Astrocyte (in vitro differentiated cells and primary cell): Measurements from ENCODE around the gene SCLT1. TPM values are rescaled to one million over a fixed set of nuclear protein-coding genes. Genes with fewer than 3 reads are reported as not detected.

Experiments used
- DNase-seq: peaks from one replicate; pipeline ENCODE4 v3.0.0-alpha.2; 2010; ENCODE audit warnings: low read depth
- FAIRE-seq: peaks from 2 replicates; lab custom pipeline; 2011; peaks lifted over from hg19 to GRCh38; lab: Jason Lieb, UNC
- H2AFZ ChIP-seq: 2 replicates; pipeline ENCODE4 v1.6.0; 2012; ENCODE audit warnings: low read depth, low read length, inconsistent platforms
- H3K27ac ChIP-seq: 2 replicates; pipeline ENCODE4 v1.5.1; 2011; ENCODE audit warnings: low read depth, low read length, inconsistent platforms
- H3K27me3 ChIP-seq: 2 replicates; pipeline ENCODE4 v1.6.0; 2011; ENCODE audit warnings: low read length, inconsistent platforms; ENCODE audit not compliant: insufficient read depth
- H3K36me3 ChIP-seq: 2 replicates; pipeline ENCODE4 v1.5.1; 2011; ENCODE audit warnings: low read length, inconsistent platforms; ENCODE audit not compliant: insufficient read depth
- H3K4me1 ChIP-seq: 2 replicates; pipeline ENCODE4 v1.5.1; 2011; ENCODE audit warnings: low read length, inconsistent platforms; ENCODE audit not compliant: insufficient read depth
- H3K4me2 ChIP-seq: 2 replicates; pipeline ENCODE4 v1.6.0; 2012; ENCODE audit warnings: low read length, inconsistent platforms
- H3K4me3 ChIP-seq: 2 replicates; pipeline ENCODE4 v1.5.1; 2011; ENCODE audit warnings: low read depth, mild to moderate bottlenecking, low read length, inconsistent platforms; ENCODE audit not compliant: insufficient read depth
- H3K79me2 ChIP-seq: 2 replicates; pipeline ENCODE4 v1.6.0; 2012; ENCODE audit warnings: mild to moderate bottlenecking, low read length, inconsistent platforms; ENCODE audit not compliant: insufficient read depth
- H3K9ac ChIP-seq: 2 replicates; pipeline ENCODE4 v1.6.0; 2012; ENCODE audit warnings: mild to moderate bottlenecking, low read length, inconsistent platforms
- H3K9me3 ChIP-seq: 2 replicates; pipeline ENCODE4 v1.5.1; 2012; ENCODE audit warnings: low read depth, mild to moderate bottlenecking, low read length, inconsistent platforms; ENCODE audit not compliant: insufficient read depth
- H4K20me1 ChIP-seq: 2 replicates; pipeline ENCODE4 v1.6.0; 2012; ENCODE audit warnings: low read length, inconsistent platforms; ENCODE audit not compliant: insufficient read depth
- H3K27ac Mint-ChIP-seq: one replicate; pipeline ENCODE4 v1.8.0; 2021; ENCODE audit warnings: mild to moderate bottlenecking, mixed read lengths; ENCODE audit not compliant: unreplicated experiment
- H3K27me3 Mint-ChIP-seq: one replicate; pipeline ENCODE4 v1.8.0; 2021; ENCODE audit warnings: low read depth, mixed read lengths; ENCODE audit not compliant: unreplicated experiment
- H3K36me3 Mint-ChIP-seq: one replicate; pipeline ENCODE4 v1.8.0; 2021; ENCODE audit warnings: low read depth, mixed read lengths; ENCODE audit not compliant: unreplicated experiment
- H3K4me1 Mint-ChIP-seq: one replicate; pipeline ENCODE4 v1.8.0; 2021; ENCODE audit warnings: low read depth, mixed read lengths; ENCODE audit not compliant: unreplicated experiment
- H3K4me3 Mint-ChIP-seq: one replicate; pipeline ENCODE4 v1.8.0; 2021; ENCODE audit warnings: mild to moderate bottlenecking, moderate library complexity, mixed read lengths; ENCODE audit not compliant: unreplicated experiment
- H3K9me3 Mint-ChIP-seq: one replicate; pipeline ENCODE4 v1.8.0; 2021; ENCODE audit warnings: mild to moderate bottlenecking, mixed read lengths; ENCODE audit not compliant: unreplicated experiment
- CTCF ChIP-seq: IDR thresholded peaks from 2 replicates; pipeline ENCODE4 v1.5.1; 2011; ENCODE audit warnings: low read depth, mild to moderate bottlenecking, inconsistent platforms, low read length, moderate library complexity; ENCODE audit not compliant: insufficient read depth
- EZH2 ChIP-seq: IDR thresholded peaks from 2 replicates; pipeline ENCODE4 v1.6.1; 2012; ENCODE audit warnings: mild to moderate bottlenecking, low read length, inconsistent platforms; ENCODE audit not compliant: insufficient read depth
- total RNA-seq: library from RNA; stranded (reverse); gene quantifications from 2 replicates; pipeline ENCODE4 v1.2.1, GENCODE V29; 2021

SCLT1 gene
- total RNA-seq, 1 donor from 2014 or later: 11.3 TPM

- peaks cover 4% of the 10 kb centered on the region for H3K4me1 ChIP-seq
- H3K27ac Mint-ChIP-seq: no peak overlapping the region
- TF ChIP-seq CTCF: no peak
- TF ChIP-seq EZH2: no peak
- no peaks in the 10 kb centered on the region for H3K9me3 ChIP-seq
- no peaks in the 10 kb centered on the region for H3K9me3 Mint-ChIP-seq
- no peak overlapping the region for H3K27ac ChIP-seq
- no peak overlapping the region for H3K4me2 ChIP-seq
- H3K36me3 Mint-ChIP-seq: peaks cover 47% of the 10 kb centered on the region
- H4K20me1 ChIP-seq: no peaks in the 10 kb centered on the region
- H2AFZ ChIP-seq: no peak overlapping the region
- no peak overlapping the region for H3K9ac ChIP-seq
- H3K27me3 Mint-ChIP-seq: no peaks in the 10 kb centered on the region
- H3K36me3 ChIP-seq: peaks cover 54% of the 10 kb centered on the region
- no peak for FAIRE-seq
- H3K4me3 ChIP-seq: no peak overlapping the region
- no peak overlapping the region for H3K4me3 Mint-ChIP-seq
- H3K79me2 ChIP-seq: peaks cover 11% of the 10 kb centered on the region
- no peak for DNase-seq
- H3K4me1 Mint-ChIP-seq: peaks cover 32% of the 10 kb centered on the region
- H3K27me3 ChIP-seq: no peaks in the 10 kb centered on the region
Measured at GRCh38 chr4:128865132-128865531, 228.2 kb downstream of the SCLT1 start.

GRCh38 chr4:128863312-128864075 lies 229.8 kb downstream of the SCLT1 start:
- Histone ChIP-seq H3K79me2 (peaks cover 11% of the 10 kb centered on the region), H3K27me3 (no peaks in the 10 kb centered on the region), H3K4me1 (peaks cover 20% of the 10 kb centered on the region), H3K27ac (no peak overlapping the region), H3K9me3 (no peaks in the 10 kb centered on the region), H3K36me3 (peaks cover 47% of the 10 kb centered on the region), H2AFZ (no peak overlapping the region), H4K20me1 (peaks cover 6% of the 10 kb centered on the region), H3K9ac (peak overlapping the region; percentile 41), H3K4me3 (no peak overlapping the region), H3K4me2 (no peak overlapping the region)
- DNase-seq (peak; percentile 51), FAIRE-seq (peak; percentile 75)
- H3K4me3 Mint-ChIP-seq: no peak overlapping the region
- H3K27me3 Mint-ChIP-seq: no peaks in the 10 kb centered on the region
- H3K9me3 Mint-ChIP-seq: no peaks in the 10 kb centered on the region
- H3K27ac Mint-ChIP-seq: peak overlapping the region; percentile 67
- H3K36me3 Mint-ChIP-seq: peaks cover 41% of the 10 kb centered on the region
- H3K4me1 Mint-ChIP-seq: peaks cover 34% of the 10 kb centered on the region
- no peak for TF ChIP-seq EZH2
- peak; percentile 91 for TF ChIP-seq CTCF

- Mint-ChIP-seq H3K4me3 (no peak overlapping the region), H3K4me1 (peaks cover 34% of the 10 kb centered on the region), H3K36me3 (peaks cover 45% of the 10 kb centered on the region), H3K27me3 (no peaks in the 10 kb centered on the region), H3K9me3 (no peaks in the 10 kb centered on the region), H3K27ac (peak overlapping the region; percentile 70)
- peaks cover 6% of the 10 kb centered on the region for H4K20me1 ChIP-seq
- DNase-seq (peak; percentile 15), FAIRE-seq (no peak)
- no peaks in the 10 kb centered on the region for H3K9me3 ChIP-seq
- H2AFZ ChIP-seq: no peak overlapping the region
- H3K36me3 ChIP-seq: peaks cover 44% of the 10 kb centered on the region
- H3K79me2 ChIP-seq: peaks cover 15% of the 10 kb centered on the region
- peaks cover 24% of the 10 kb centered on the region for H3K4me1 ChIP-seq
- TF ChIP-seq EZH2: no peak
- no peak for TF ChIP-seq CTCF
- H3K4me2 ChIP-seq: no peak overlapping the region
- no peaks in the 10 kb centered on the region for H3K27me3 ChIP-seq
- H3K9ac ChIP-seq: peak overlapping the region; percentile 41
- H3K27ac ChIP-seq: no peak overlapping the region
- no peak overlapping the region for H3K4me3 ChIP-seq
Measured at GRCh38 chr4:128862608-128863311, 230.6 kb downstream of the SCLT1 start.
